Measurements from ENCODE around the gene HYI. TPM values are rescaled to one million over a fixed set of nuclear protein-coding genes. Genes with fewer than 3 reads are reported as not detected.
A peak's percentile ranks its signal among the peaks of the same experiment; 100 is the strongest.

Gene HYI
- total RNA-seq, 1 donor from 2014 or later, result 43.2 TPM

DNA sequence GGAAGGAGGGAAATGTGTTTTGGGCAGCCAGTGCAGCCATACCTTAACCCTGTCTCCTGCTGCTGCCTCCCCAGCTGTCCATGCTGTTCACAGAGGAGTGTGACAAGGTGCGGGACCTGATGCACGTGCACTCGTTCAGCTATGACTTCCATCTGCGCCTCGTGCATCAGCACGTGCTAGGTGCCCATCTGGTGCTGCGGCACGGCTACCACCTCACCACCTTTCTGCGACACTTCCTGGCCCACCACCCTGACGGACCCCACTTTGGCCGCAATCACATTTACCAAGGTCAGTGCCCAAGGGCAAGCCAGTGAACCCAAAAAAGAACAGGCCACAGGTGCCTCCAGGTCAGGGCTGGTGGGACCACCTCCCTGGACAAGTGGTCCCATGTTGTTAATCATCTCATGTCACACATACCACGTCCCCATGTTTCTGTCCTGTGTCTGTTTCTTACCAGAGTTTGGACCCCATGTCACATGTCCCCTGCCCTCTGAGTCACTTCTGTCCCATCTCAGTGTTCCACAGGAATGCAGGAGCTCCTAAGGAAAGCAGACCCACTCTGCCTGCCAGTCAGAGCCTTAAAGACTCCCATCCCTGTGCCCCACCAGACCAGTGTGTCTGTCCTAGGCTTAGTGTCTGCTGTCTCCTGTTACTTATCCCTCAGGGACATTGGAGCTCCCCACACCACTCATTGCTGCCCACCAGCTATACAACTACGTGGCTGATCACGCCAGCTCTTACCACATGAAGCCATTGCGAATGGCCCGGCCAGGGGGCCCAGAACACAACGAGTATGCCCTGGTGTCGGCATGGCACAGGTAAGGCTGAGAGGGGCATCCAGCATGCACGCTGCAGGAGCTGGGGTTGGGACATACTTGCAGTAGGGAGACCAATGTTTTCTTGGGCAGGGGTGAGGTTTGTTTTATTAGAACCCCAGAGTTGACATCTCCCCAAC, 6.6 kb downstream of the HYI start:
- no peak for DNase-seq (ENCODE audit: extremely low spot score, unreplicated experiment)
- Mint-ChIP-seq H3K4me3 (ENCODE audit: unreplicated experiment) (no peak overlapping the region), H3K36me3 (ENCODE audit: unreplicated experiment) (peaks cover 54% of the 10 kb centered on the region), H3K27ac (ENCODE audit: unreplicated experiment) (no peak overlapping the region), H3K27me3 (ENCODE audit: unreplicated experiment) (no peaks in the 10 kb centered on the region), H3K9me3 (ENCODE audit: unreplicated experiment) (no peaks in the 10 kb centered on the region), H3K4me1 (ENCODE audit: unreplicated experiment) (peaks cover 1% of the 10 kb centered on the region)
- TF ChIP-seq, protein P1, sequence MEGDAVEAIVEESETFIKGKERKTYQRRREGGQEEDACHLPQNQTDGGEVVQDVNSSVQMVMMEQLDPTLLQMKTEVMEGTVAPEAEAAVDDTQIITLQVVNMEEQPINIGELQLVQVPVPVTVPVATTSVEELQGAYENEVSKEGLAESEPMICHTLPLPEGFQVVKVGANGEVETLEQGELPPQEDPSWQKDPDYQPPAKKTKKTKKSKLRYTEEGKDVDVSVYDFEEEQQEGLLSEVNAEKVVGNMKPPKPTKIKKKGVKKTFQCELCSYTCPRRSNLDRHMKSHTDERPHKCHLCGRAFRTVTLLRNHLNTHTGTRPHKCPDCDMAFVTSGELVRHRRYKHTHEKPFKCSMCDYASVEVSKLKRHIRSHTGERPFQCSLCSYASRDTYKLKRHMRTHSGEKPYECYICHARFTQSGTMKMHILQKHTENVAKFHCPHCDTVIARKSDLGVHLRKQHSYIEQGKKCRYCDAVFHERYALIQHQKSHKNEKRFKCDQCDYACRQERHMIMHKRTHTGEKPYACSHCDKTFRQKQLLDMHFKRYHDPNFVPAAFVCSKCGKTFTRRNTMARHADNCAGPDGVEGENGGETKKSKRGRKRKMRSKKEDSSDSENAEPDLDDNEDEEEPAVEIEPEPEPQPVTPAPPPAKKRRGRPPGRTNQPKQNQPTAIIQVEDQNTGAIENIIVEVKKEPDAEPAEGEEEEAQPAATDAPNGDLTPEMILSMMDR (IDR thresholded peaks at IDR 0.05), result no peak

DNA sequence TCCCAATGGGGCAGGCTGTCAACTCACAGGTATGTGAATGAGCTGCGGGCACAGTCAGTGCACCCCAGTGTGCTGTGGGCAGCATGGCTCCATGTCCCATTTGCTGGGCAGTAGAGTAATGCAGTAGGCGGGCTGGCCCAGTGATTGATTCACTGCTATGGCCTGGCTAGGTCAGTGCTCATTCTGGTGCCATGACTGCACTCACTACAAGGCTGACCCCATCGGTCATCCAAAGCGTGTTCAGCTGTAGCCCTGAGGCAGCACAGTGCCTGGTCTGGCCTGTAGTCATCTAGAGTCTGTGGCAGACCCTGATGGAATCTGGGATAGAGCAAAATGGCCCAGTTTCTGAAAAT, 7.4 kb downstream of the HYI start:
- Mint-ChIP-seq H3K27me3 (ENCODE audit: unreplicated experiment) (no peaks in the 10 kb centered on the region), H3K36me3 (ENCODE audit: unreplicated experiment) (peaks cover 54% of the 10 kb centered on the region), H3K9me3 (ENCODE audit: unreplicated experiment) (no peaks in the 10 kb centered on the region), H3K4me1 (ENCODE audit: unreplicated experiment) (no peaks in the 10 kb centered on the region), H3K27ac (ENCODE audit: unreplicated experiment) (no peak overlapping the region), H3K4me3 (ENCODE audit: unreplicated experiment) (no peak overlapping the region)
- TF ChIP-seq, protein P1 (IDR thresholded peaks at IDR 0.05), result no peak
- DNase-seq (ENCODE audit: extremely low spot score, unreplicated experiment), result no peak

- TF ChIP-seq, protein P1 (IDR thresholded peaks at IDR 0.05), result no peak
- Mint-ChIP-seq H3K9me3 (ENCODE audit: unreplicated experiment) (no peaks in the 10 kb centered on the region), H3K4me1 (ENCODE audit: unreplicated experiment) (no peaks in the 10 kb centered on the region), H3K36me3 (ENCODE audit: unreplicated experiment) (peaks cover 50% of the 10 kb centered on the region), H3K27me3 (ENCODE audit: unreplicated experiment) (no peaks in the 10 kb centered on the region), H3K4me3 (ENCODE audit: unreplicated experiment) (no peak overlapping the region), H3K27ac (ENCODE audit: unreplicated experiment) (no peak overlapping the region)
- no peak for DNase-seq (ENCODE audit: extremely low spot score, unreplicated experiment)
Observed at GRCh38 chr1:43445606-43446387, 7.9 kb downstream of the HYI start.

DNA sequence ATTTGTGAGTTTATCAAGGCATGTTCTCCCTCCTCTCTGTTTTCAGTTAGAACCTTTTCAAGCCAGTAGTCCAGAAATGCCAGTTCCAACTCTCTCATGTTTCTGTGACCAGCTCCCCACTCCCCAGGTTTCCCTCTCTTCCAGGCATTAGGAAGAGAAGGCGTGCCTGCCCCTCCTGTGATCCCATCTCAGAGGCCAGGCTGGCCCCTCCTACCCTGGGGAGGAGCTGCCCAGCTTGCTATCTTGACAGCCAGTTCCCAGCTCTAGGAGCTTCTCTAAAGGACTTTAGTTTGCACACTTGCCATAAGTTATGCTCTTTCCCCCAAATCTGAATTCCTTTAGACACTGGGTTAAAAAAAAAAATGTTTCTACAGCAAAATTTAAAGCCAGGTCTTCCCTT, 8.9 kb downstream of the HYI start:
- Mint-ChIP-seq H3K4me3 (ENCODE audit: unreplicated experiment) (no peak overlapping the region), H3K4me1 (ENCODE audit: unreplicated experiment) (no peaks in the 10 kb centered on the region), H3K36me3 (ENCODE audit: unreplicated experiment) (peaks cover 41% of the 10 kb centered on the region), H3K27me3 (ENCODE audit: unreplicated experiment) (no peaks in the 10 kb centered on the region), H3K9me3 (ENCODE audit: unreplicated experiment) (no peaks in the 10 kb centered on the region), H3K27ac (ENCODE audit: unreplicated experiment) (peak overlapping the region; percentile 16)
- DNase-seq (ENCODE audit: extremely low spot score, unreplicated experiment), result no peak
- TF ChIP-seq, protein P1 (IDR thresholded peaks at IDR 0.05), result no peak
